Testis (tissue), 3 donors: ENCODE results near the gene DNAH9. TPM values are rescaled to one million over a fixed set of nuclear protein-coding genes. Genes with fewer than 3 reads are reported as not detected.

ENCODE experiments used
- DNase-seq: peaks from one replicate; pipeline ENCODE4 v3.0.0-alpha.2; 2019
- H3K27ac ChIP-seq, 2 donors: fragments of 200-600 bp; sonication (generic); one replicate each; pipeline ENCODE4 v1.5.1; 2019
- H3K27me3 ChIP-seq: fragments of 200-600 bp; sonication (generic); one replicate; pipeline ENCODE4 v1.5.1; 2019
- H3K36me3 ChIP-seq: fragments of 200-600 bp; sonication (generic); one replicate; pipeline ENCODE4 v1.5.1; 2017; ENCODE audit warnings: low read depth; ENCODE audit errors: missing control alignments
- H3K4me1 ChIP-seq: fragments of 200-600 bp; sonication (generic); one replicate; pipeline ENCODE4 v1.5.1; 2019
- H3K4me3 ChIP-seq, 2 donors: fragments of 200-600 bp; sonication (generic); one replicate each; pipeline ENCODE4 v1.5.1; 2017 to 2019
- H3K9me3 ChIP-seq: fragments of 200-600 bp; sonication (generic); one replicate; pipeline ENCODE4 v1.5.1; 2017
- POLR2A ChIP-seq: fragments of 450-650 bp; IDR thresholded peaks from one replicate; pipeline ENCODE4 v1.6.1; 2017; ENCODE audit warnings: antibody characterized with exemption, mild to moderate bottlenecking, moderate library complexity
- WGBS, 2 donors: methylation state at CpG; one replicate each; pipeline ENCODE4 v1.1.5; 2018; 5-methylcytosine and 5-hydroxymethylcytosine counted together
- intact Hi-C: fragments of 100-400 bp; cut with DNase I; formaldehyde crosslinking; loops from one replicate; pipeline ENCODE4 v1.15.1; 2023; ENCODE audit warnings: low total_unique reads
- polyA plus RNA-seq: library from polyadenylated mRNA; stranded (reverse); fragments of 350-450 nt; fragmentation: Illumina TruSeq; extraction: RNeasy Lipid Tissue Mini Kit (QIAGEN cat#74804); gene quantifications from one replicate; pipeline ENCODE4 v1.2.3, GENCODE V29; 2014; ENCODE audit warnings: low read depth, low replicate concordance; ENCODE audit not compliant: insufficient read depth
- total RNA-seq, 2 donors: library from RNA; depleted of rRNA; stranded (reverse); fragments of >200 nt; gene quantifications; one replicate each; pipeline ENCODE4 v1.2.3, GENCODE V29; 2016
- TF ChIP-seq, protein P1 (sequence below), 3 experiments: fragments of 450-650 bp in 2 of 3; fragments of 200-600 bp in 1 of 3; sonication (generic) in 1 of 3; IDR thresholded peaks; one replicate each; pipeline ENCODE4 v1.5.1; 2016 to 2019; ENCODE audit warnings: antibody characterized with exemption in 3 of 3, mild to moderate bottlenecking in 2 of 3, moderate library complexity in 1 of 3

The DNAH9 gene
- total and polyA plus RNA-seq, 3 donors from 2014 or later = 15.4 to 22.9 (median 19.4) TPM

DNA sequence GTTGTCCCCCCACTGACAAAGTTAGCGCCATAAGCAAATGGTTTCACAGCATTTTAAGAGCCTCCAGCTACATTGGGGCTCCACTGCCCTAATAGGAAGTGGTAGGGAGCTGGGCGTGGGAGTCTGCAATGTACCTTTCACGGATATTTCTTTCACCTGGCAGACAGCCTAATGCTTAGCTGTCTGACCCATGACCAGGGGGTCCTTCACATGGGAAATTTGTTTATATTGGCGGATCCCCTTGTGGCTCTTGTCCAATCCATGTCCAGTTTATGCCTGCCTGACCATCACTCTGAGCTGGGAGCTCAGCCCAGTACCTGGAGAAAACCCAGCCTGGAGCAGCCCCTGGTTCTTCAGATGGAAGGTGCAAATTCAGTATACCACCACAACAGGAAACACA lies 254.0 kb downstream of the DNAH9 start:
- H3K36me3 ChIP-seq = no peaks in the 10 kb centered on the region
- no peak for TF ChIP-seq POLR2A
- TF ChIP-seq, protein P1, sequence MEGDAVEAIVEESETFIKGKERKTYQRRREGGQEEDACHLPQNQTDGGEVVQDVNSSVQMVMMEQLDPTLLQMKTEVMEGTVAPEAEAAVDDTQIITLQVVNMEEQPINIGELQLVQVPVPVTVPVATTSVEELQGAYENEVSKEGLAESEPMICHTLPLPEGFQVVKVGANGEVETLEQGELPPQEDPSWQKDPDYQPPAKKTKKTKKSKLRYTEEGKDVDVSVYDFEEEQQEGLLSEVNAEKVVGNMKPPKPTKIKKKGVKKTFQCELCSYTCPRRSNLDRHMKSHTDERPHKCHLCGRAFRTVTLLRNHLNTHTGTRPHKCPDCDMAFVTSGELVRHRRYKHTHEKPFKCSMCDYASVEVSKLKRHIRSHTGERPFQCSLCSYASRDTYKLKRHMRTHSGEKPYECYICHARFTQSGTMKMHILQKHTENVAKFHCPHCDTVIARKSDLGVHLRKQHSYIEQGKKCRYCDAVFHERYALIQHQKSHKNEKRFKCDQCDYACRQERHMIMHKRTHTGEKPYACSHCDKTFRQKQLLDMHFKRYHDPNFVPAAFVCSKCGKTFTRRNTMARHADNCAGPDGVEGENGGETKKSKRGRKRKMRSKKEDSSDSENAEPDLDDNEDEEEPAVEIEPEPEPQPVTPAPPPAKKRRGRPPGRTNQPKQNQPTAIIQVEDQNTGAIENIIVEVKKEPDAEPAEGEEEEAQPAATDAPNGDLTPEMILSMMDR (IDR thresholded peaks at IDR 0.05) = no peak
- 79 to 84% methylated on average over 3 to 4 of the region's 4 CpGs for WGBS, 2 donors
- H3K4me3 ChIP-seq = no peak overlapping the region
- H3K9me3 ChIP-seq = no peaks in the 10 kb centered on the region
- no peaks in the 10 kb centered on the region for H3K4me1 ChIP-seq
- intact Hi-C loops = no loop called here
- H3K27me3 ChIP-seq = no peaks in the 10 kb centered on the region
- H3K27ac ChIP-seq = no peak overlapping the region
- no peak for DNase-seq

DNA sequence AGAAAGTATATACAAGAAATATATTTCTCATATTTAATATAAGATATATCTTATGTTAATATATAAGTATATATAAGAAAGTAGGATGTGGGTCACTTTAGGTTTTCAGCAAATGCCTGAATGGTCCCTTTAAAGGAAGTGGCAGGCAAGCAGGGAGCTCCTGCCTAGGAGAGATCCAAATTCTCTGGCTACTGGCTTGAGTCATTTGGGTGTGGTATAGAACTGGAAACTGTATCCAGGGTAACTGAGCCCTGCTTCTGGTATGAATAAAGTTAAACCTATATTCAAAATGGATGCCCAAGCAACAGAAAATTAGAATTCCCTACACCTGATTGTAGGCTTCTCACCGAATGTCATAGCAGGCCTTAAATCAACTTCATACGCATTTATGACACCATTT lies 254.6 kb downstream of the DNAH9 start:
- intact Hi-C loops = no loop called here
- WGBS, 2 donors = 75 to 79% methylated on average over 2 of the region's 2 CpGs
- H3K27me3 ChIP-seq = no peaks in the 10 kb centered on the region
- no peak overlapping the region for H3K4me3 ChIP-seq
- no peak for DNase-seq
- no peaks in the 10 kb centered on the region for H3K9me3 ChIP-seq
- no peaks in the 10 kb centered on the region for H3K36me3 ChIP-seq
- no peak overlapping the region for H3K27ac ChIP-seq
- no peak for TF ChIP-seq POLR2A
- H3K4me1 ChIP-seq = no peaks in the 10 kb centered on the region

DNA sequence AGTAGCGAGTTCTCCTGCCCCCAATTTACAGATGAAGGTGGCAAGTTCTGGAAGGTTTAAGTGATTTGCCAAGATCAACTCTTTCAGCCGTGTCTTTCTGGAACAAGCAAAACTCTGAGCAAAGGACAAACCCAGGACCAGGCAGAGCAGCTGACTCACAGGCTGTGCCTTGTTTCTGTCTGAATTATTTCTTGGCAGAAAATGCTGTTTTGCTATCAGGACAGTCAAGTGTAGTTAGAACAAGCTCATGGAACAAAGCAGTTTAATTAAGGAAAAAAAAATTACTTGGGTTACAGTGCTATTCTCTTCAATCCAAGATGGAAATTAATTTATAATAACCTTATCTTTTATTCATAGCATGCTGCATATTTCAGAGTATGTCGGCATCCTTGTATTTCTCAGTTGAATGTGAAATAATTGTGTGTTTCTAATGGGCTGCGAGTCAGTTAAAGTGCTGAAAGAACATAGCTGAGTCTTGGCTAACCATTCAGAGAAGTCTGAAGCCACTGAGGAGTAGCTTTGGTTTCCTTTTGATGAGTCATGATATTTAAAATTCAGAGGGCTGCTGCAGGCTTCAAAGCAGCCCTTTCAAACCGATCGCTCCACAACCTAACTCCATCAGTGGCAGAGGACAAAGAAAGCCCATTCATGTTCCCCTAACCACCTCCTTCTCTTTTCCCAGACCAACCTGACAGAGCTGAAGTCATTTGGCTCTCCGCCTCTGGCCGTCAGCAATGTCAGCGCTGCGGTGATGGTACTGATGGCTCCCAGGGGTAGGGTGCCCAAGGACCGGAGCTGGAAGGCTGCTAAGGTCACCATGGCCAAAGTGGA lies 255.3 kb downstream of the DNAH9 start:
- WGBS, 2 donors = 67% methylated on average over 11 of the region's 11 CpGs
- no peak for DNase-seq
- H3K27me3 ChIP-seq = no peaks in the 10 kb centered on the region
- no peak overlapping the region for H3K27ac ChIP-seq
- no peaks in the 10 kb centered on the region for H3K9me3 ChIP-seq
- TF ChIP-seq, protein P1 (IDR thresholded peaks at IDR 0.05) = no peak
- TF ChIP-seq POLR2A = no peak
- intact Hi-C loops = no loop called here
- no peaks in the 10 kb centered on the region for H3K4me1 ChIP-seq
- no peaks in the 10 kb centered on the region for H3K36me3 ChIP-seq
- H3K4me3 ChIP-seq = no peak overlapping the region

DNA sequence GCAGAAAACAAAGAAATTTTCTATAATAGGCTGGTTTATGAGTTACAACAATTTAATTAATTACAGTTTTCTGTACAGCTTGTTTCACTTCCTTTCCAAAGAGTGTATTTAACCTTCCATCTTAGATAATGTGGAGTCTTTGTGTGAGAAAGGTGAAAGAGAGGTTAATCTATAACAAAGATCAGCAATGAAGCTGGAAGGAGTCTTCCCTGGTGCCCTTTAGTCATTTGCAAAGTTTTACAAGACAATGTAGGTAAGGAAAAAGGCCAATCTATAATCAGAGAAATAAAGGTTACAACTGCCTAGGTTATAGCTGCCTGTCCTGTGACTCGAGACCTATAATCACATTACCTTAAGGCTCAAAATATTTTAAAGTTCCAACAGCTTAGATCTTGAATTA lies 257.0 kb downstream of the DNAH9 start:
- Histone ChIP-seq H3K27ac (no peak overlapping the region), H3K36me3 (no peaks in the 10 kb centered on the region), H3K4me3 (no peak overlapping the region), H3K9me3 (no peaks in the 10 kb centered on the region), H3K27me3 (no peaks in the 10 kb centered on the region), H3K4me1 (no peaks in the 10 kb centered on the region)
- TF ChIP-seq, protein P1 (IDR thresholded peaks at IDR 0.05) = no peak
- no peak for TF ChIP-seq POLR2A
- 89 to 96% methylated on average over 1 of the region's 1 CpG for WGBS, 2 donors
- intact Hi-C loops = no loop called here
- no peak for DNase-seq

DNA sequence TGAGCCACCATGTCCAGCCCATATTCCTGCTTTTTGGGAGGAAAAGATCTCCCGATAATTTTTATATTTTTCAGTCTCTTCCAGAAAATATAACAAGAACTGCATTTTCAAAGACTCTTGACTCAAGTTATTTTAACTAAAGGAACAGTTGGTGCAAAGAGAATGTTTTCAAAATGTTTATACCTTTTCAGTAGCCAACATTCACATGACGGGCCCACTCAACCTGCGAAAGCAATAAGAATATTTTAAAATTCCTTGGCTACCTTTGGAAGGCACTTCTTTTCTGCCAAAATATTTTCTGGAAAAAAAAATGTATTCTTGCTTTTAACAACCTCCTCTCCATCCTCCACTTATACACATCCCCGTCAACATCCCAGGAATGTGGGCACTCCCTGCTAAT lies 258.7 kb downstream of the DNAH9 start:
- Histone ChIP-seq H3K4me3 (no peak overlapping the region), H3K27ac (no peak overlapping the region), H3K27me3 (no peaks in the 10 kb centered on the region), H3K4me1 (no peaks in the 10 kb centered on the region), H3K36me3 (no peaks in the 10 kb centered on the region), H3K9me3 (no peaks in the 10 kb centered on the region)
- no peak for DNase-seq
- no peak for TF ChIP-seq POLR2A
- TF ChIP-seq, protein P1 (IDR thresholded peaks at IDR 0.05) = no peak
- WGBS, 2 donors = 92 to 97% methylated on average over 4 of the region's 4 CpGs
- intact Hi-C loops = no loop called here
